GM10266 (cell line): ENCODE measurements around the gene ALG11.

Experiments used
- DNase-seq: peaks from one replicate; pipeline ENCODE4 v3.0.0; 2012; ENCODE audit errors: extremely low spot score
- CTCF ChIP-seq: IDR thresholded peaks from 2 replicates; pipeline ENCODE4 v1.5.1; 2012; ENCODE audit warnings: mild to moderate bottlenecking, low read depth; ENCODE audit not compliant: control insufficient read depth, insufficient read depth; ENCODE audit errors: missing control alignments

The ALG11 gene

DNA sequence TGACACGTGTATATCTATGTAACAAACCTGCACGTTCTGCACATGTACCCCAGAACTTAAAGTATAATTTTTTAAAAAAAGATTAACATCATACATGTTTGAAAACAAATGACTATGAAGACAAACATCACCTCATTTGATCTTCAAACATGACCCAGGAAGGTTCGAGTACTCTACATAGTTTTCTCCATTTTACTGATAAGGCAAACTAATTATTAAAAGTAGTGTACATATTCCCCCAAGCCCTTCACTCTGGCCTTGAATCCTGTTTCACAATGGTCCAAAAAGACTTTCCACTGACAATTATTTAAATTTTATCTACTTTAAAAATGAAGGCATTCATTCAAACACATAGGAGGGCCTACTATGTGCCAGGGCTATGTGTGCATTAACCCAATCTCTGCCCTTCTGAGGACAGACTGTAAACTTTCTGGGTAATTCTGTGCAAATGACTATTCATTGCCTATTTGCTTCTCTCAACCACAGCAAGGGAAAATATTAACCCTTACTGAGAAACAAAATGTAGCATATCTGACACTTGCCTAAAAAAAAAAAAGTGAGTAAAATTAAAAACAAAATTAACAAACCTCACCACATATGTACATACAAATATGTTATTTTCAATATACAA is 23.1 kb upstream of the ALG11 start:
- DNase-seq, result no peak
- no peak for TF ChIP-seq CTCF

DNA sequence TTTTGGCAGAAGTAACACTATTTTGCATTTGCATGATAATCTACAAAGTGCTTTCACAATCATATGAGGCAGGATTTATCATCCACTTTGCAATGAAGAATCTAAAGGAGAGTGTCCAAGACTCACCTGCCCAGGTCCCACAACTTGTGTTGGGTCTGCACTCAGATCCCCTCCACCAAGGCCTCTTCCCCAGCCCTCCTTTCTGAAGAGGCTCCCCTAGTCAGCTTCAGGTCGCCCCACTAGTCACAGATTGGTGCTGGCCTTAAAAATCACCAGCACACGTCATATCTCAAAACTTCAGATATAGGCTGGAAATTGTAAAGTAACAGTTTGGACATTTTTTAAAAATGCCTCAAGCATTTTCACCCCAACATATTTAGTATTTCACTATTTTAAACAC is 18.5 kb upstream of the ALG11 start:
- no peak for TF ChIP-seq CTCF
- DNase-seq, result no peak

- no peak for TF ChIP-seq CTCF
- DNase-seq, result no peak
Measured at GRCh38 chr13:51995677-51996551, 16.3 kb upstream of the ALG11 start.

DNA sequence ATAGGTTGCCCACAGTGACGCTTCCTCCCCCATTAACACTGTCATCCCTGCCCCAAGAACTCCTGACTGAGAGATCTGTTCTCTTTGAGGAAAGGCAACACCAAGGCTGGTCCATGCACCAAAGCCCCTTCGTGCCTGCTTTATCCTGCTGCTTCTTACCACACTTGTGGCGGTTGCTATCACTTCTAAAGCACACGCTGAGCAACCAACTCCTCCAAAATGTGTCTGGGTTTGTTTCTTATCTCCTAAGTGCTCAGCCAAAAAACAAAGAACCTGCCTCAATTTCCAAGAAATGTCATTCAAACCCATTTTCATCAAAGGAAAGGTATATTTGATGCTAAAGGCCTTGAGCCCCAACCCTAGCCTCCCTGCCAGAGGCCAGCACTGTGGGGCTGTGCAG is 15.6 kb upstream of the ALG11 start:
- DNase-seq, result no peak
- TF ChIP-seq CTCF, result no peak

GRCh38 chr13:51997186-51997585 is 15.0 kb upstream of the ALG11 start:
- no peak for TF ChIP-seq CTCF

DNA sequence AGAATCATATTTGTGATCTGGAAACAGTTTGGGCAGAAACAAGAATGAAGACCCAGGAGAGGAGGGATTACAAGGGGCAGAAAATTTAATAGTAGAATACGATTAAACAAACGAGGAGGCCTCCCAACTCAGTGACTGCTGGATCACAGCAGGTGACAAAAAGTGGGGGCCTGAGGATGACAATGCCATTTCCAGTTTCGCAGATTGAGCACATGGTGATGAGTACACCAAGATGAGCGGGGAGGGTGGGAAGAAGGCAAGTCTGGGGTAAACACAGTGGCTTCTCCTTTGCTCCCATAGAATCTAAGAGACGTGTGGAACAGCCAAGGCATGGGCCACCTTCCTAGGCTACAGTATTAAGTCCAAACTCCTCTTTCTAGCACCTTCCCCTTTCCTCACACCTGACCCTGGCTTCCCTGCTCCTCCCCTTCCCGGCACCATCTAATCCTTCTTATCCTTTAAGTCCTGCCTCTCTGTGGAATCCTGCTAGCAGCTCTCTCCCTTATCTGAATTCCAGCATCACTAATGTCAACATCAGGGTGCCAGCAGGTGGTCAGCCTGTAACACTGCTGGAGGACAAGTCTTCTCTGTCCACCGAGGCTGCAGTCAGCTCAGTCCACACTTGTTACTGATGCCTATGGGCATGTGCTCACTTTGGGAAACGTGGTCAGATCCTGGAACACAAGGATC is 14.4 kb upstream of the ALG11 start:
- TF ChIP-seq CTCF, result no peak
- DNase-seq, result no peak

More at GRCh38 chr13:51997186-51997585, 15.0 kb upstream of the ALG11 start:
- DNase-seq, result no peak
